CD4-positive, alpha-beta memory T cell (primary cell): ENCODE data around the gene TXLNA. TPM values are rescaled to one million over a fixed set of nuclear protein-coding genes. Genes with fewer than 3 reads are reported as not detected.
A peak's percentile ranks its signal among the peaks of the same experiment; 100 is the strongest.

Experiments
- CTCF ChIA-PET: fragments of 350-600 bp; sonication (Branson Sonifier 250); formaldehyde crosslinking; loops from one replicate; lab custom pipeline; 2021; ENCODE audit warnings: inconsistent platforms; ENCODE audit not compliant: partially characterized antibody; lab: Charles Lee
- POLR2A ChIA-PET: fragments of 350-600 bp; sonication (Branson Sonifier 250); formaldehyde crosslinking; loops from one replicate; lab custom pipeline; 2021; ENCODE audit not compliant: partially characterized antibody; lab: Charles Lee
- DNase-seq, 5 donors: peaks; one replicate each; pipeline versions ENCODE4 v3.0.0 to v3.0.0-alpha.2; 2020 to 2022; ENCODE audit warnings: mixed read lengths in 1 of 5
- H3K27ac ChIP-seq: one replicate; pipeline ENCODE4 v1.7.0; 2013; ENCODE audit warnings: low read depth, low read length
- H3K27me3 ChIP-seq: 2 replicates; pipeline ENCODE4 v1.7.0; 2013; ENCODE audit warnings: mild to moderate bottlenecking, low read length, moderate library complexity; ENCODE audit not compliant: insufficient read depth
- H3K36me3 ChIP-seq: 2 replicates; pipeline ENCODE4 v1.7.0; 2013; ENCODE audit warnings: mild to moderate bottlenecking, low read length, moderate library complexity; ENCODE audit not compliant: insufficient read depth
- H3K4me1 ChIP-seq: 2 replicates; pipeline ENCODE4 v1.7.0; 2013; ENCODE audit warnings: mild to moderate bottlenecking, low read length, moderate library complexity; ENCODE audit not compliant: insufficient read depth
- H3K4me3 ChIP-seq, 2 donors: one replicate each; pipeline ENCODE4 v1.7.0; 2013; ENCODE audit warnings: low read length in 2 of 2, mild to moderate bottlenecking in 1 of 2
- H3K9me3 ChIP-seq, 2 donors: one replicate each; pipeline ENCODE4 v1.7.0; 2013; ENCODE audit warnings: low read length in 2 of 2, control low read depth in 1 of 2; ENCODE audit not compliant: control insufficient read depth in 1 of 2
- H3K27ac Mint-ChIP-seq, 7 donors: one replicate each; pipeline ENCODE4 v1.8.0; 2020 to 2021; ENCODE audit warnings: mixed read lengths in 7 of 7, mild to moderate bottlenecking in 6 of 7, inconsistent platforms in 3 of 7, moderate library complexity in 3 of 7
- H3K27me3 Mint-ChIP-seq, 2 donors: one replicate each; pipeline ENCODE4 v1.8.0; 2020 to 2021; ENCODE audit warnings: mixed read lengths in 2 of 2
- H3K36me3 Mint-ChIP-seq, 2 donors: one replicate each; pipeline ENCODE4 v1.8.0; 2020 to 2021; ENCODE audit warnings: mixed read lengths in 2 of 2, inconsistent platforms in 1 of 2, mild to moderate bottlenecking in 1 of 2
- H3K4me1 Mint-ChIP-seq, 4 donors: one replicate each; pipeline ENCODE4 v1.8.0; 2020 to 2021; ENCODE audit warnings: mixed read lengths in 4 of 4, mild to moderate bottlenecking in 1 of 4
- H3K4me3 Mint-ChIP-seq, 8 donors: one replicate each; pipeline ENCODE4 v1.8.0; 2020 to 2021; ENCODE audit warnings: mixed read lengths in 8 of 8, mild to moderate bottlenecking in 7 of 8, moderate library complexity in 6 of 8, inconsistent platforms in 3 of 8
- H3K9me3 Mint-ChIP-seq, 8 donors: one replicate each; pipeline ENCODE4 v1.8.0; 2020 to 2021; ENCODE audit warnings: mixed read lengths in 8 of 8, mild to moderate bottlenecking in 5 of 8, inconsistent platforms in 3 of 8, moderate library complexity in 1 of 8
- intact Hi-C: fragments of 100-400 bp; cut with micrococcal nuclease; formaldehyde crosslinking; loops from one replicate; pipeline ENCODE4 v1.15.1; 2023
- polyA plus RNA-seq, 2 donors: library from polyadenylated mRNA; unstranded; fragments of 300-500 nt; fragmentation: Illumina TruSeq; gene quantifications; one replicate each; pipeline ENCODE4 v1.2.3, GENCODE V29; 2021
- total RNA-seq, 2 experiments: library from RNA; stranded (reverse); gene quantifications; one replicate each; pipeline ENCODE4 v1.2.3, GENCODE V29; 2021

TXLNA gene
- total and polyA plus RNA-seq, 4 experiments from 2014 or later = 21.8 to 43.4 (median 37.5) TPM

DNA sequence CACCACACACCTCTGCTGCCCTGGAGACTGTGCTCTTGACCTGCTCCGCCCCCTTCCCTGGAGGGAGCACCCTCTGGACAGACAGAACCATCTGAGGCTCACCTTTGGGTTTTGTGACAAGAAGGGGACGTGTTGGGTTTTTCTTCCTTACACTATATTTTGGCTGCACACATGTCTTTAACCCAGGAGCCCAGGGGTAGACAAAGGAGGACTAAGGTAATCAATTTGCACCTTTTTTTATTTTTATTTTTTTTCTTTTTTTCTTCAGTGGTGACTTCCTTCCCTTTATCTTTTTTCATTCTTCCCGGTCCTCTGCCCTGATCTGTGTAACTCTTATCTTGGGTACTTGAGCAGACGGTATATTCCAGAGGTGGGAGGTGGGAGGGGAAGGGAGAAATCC is 8.5 kb upstream of the TXLNA start:
- intact Hi-C loops = no loop called here
- CTCF ChIA-PET = no interaction called here

GRCh38 chr1:32172621-32173245 is 6.7 kb upstream of the TXLNA start:
- H3K27ac Mint-ChIP-seq = peak overlapping the region; percentile 13 to 85 (median 52)
- Histone ChIP-seq H3K36me3 (peaks cover 40% of the 10 kb centered on the region), H3K27ac (no peak overlapping the region), H3K4me1 (peaks cover 13% of the 10 kb centered on the region), H3K4me3 (no peak overlapping the region), H3K9me3 (no peaks in the 10 kb centered on the region), H3K27me3 (no peaks in the 10 kb centered on the region)
- no peaks in the 10 kb centered on the region for H3K27me3 Mint-ChIP-seq
- DNase-seq = no peak
- intact Hi-C loops = no loop called here
- no peak overlapping the region for H3K4me3 Mint-ChIP-seq
- CTCF ChIA-PET = no interaction called here
- peaks cover 8 to 12% (median 10%) of the 10 kb centered on the region in 4 donors for H3K4me1 Mint-ChIP-seq
- POLR2A ChIA-PET = interaction anchor here (1.4 kb wide), 1 partner anchor 65 kb away, joined by 3 read pairs; the partner anchor contains the start of gene KPNA6
- peaks cover 36 to 56% of the 10 kb centered on the region in 2 donors for H3K36me3 Mint-ChIP-seq
- peaks cover 0 to 1% (median 0%) of the 10 kb centered on the region in 8 donors for H3K9me3 Mint-ChIP-seq

More for the DNA sequence above, 8.5 kb upstream of the TXLNA start:
- POLR2A ChIA-PET = interaction anchor here (0.6 kb wide), 1 partner anchor 29 kb away, joined by 3 read pairs; no protein-coding TSS in a partner anchor
- H3K4me1 Mint-ChIP-seq = peaks cover 8 to 12% (median 10%) of the 10 kb centered on the region in 4 donors
- no peaks in the 10 kb centered on the region for H3K27me3 Mint-ChIP-seq
- no peak overlapping the region for H3K27ac ChIP-seq
- peaks cover 52% of the 10 kb centered on the region for H3K36me3 ChIP-seq
- peaks cover 41 to 65% of the 10 kb centered on the region in 2 donors for H3K36me3 Mint-ChIP-seq
- no peak overlapping the region for H3K4me3 ChIP-seq
- no peak overlapping the region for H3K4me3 Mint-ChIP-seq
- peak overlapping the region in 1 of 7 donors; percentile 70 for H3K27ac Mint-ChIP-seq
- peaks cover 0 to 1% (median 0%) of the 10 kb centered on the region in 8 donors for H3K9me3 Mint-ChIP-seq
- DNase-seq = no peak
- peaks cover 13% of the 10 kb centered on the region for H3K4me1 ChIP-seq
- H3K27me3 ChIP-seq = no peaks in the 10 kb centered on the region
- H3K9me3 ChIP-seq = no peaks in the 10 kb centered on the region

GRCh38 chr1:32178380-32179192 is 889 bp upstream of the TXLNA start:
- H3K27ac ChIP-seq = peak overlapping the region; percentile 83
- Mint-ChIP-seq H3K4me1 (peaks cover 19 to 44% (median 30%) of the 10 kb centered on the region in 4 donors), H3K4me3 (peak overlapping the region; percentile 89 to 93 (median 92)), H3K36me3 (peaks cover 14 to 32% of the 10 kb centered on the region in 2 donors), H3K9me3 (no peaks in the 10 kb centered on the region), H3K27ac (peak overlapping the region; percentile 89 to 98 (median 96)), H3K27me3 (no peaks in the 10 kb centered on the region)
- H3K9me3 ChIP-seq = no peaks in the 10 kb centered on the region
- intact Hi-C loops = loop anchor here (1.0 to 2.0 kb wide), 3 partner anchors 22 to 70 kb away; partner anchors contain the start of genes CCDC28B, IQCC and KPNA6
- no peaks in the 10 kb centered on the region for H3K27me3 ChIP-seq
- DNase-seq = no peak
- H3K4me3 ChIP-seq = peak overlapping the region in 1 of 2 donors; percentile 72
- no peaks in the 10 kb centered on the region for H3K36me3 ChIP-seq
- peaks cover 31% of the 10 kb centered on the region for H3K4me1 ChIP-seq
- ChIA-PET CTCF (interaction anchor here (0.7 to 2.4 kb wide), 3 partner anchors 18 to 70 kb away, joined by 3 to 11 read pairs (median 6); no protein-coding TSS in a partner anchor), POLR2A (interaction anchor here (0.5 to 3.6 kb wide), 18 partner anchors 11 to 261 kb away, joined by 3 to 58 read pairs (median 6); partner anchors contain the start of genes BSDC1, CCDC28B, HDAC1 and IQCC)

DNA sequence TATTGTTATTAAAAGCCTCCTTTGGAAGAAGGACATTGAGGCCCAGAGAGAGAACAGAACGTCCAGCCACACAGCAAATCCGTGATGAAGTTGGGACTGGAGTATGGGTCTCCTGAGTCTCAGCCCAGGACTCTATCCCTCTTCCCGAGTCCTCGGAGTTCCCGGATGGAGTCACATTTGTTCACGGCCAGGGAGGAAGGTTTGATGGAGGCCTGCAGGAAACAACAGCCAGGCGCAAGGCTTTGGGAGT is 357 bp upstream of the TXLNA start:
- H3K9me3 Mint-ChIP-seq = no peaks in the 10 kb centered on the region
- peak overlapping the region; percentile 1 to 72 for H3K4me3 ChIP-seq
- intact Hi-C loops = loop anchor here (1.0 to 2.0 kb wide), 3 partner anchors 22 to 71 kb away; partner anchors contain the start of genes CCDC28B, IQCC and KPNA6

GRCh38 chr1:32180186-32181060 is 948 bp downstream of the TXLNA start:
- H3K4me1 Mint-ChIP-seq = peaks cover 29 to 59% (median 44%) of the 10 kb centered on the region in 4 donors
- peak overlapping the region; percentile 90 to 94 (median 93) for H3K27ac Mint-ChIP-seq
- peak in 3 of 5 donors; percentile 19 to 51 (median 33) for DNase-seq
- peaks cover 0 to 2% (median 0%) of the 10 kb centered on the region in 8 donors for H3K9me3 Mint-ChIP-seq
- intact Hi-C loops = no loop called here
- Histone ChIP-seq H3K4me1 (peaks cover 31% of the 10 kb centered on the region), H3K27me3 (no peaks in the 10 kb centered on the region), H3K36me3 (peaks cover 14% of the 10 kb centered on the region), H3K4me3 (peak overlapping the region; percentile 19 to 72), H3K27ac (peak overlapping the region; percentile 83), H3K9me3 (no peaks in the 10 kb centered on the region)
- peak overlapping the region; percentile 85 to 93 (median 92) for H3K4me3 Mint-ChIP-seq
- ChIA-PET POLR2A (interaction anchor here (0.5 to 3.6 kb wide), 22 partner anchors 12 to 1077 kb away, joined by 3 to 58 read pairs (median 4); partner anchors contain the start of genes BSDC1, CCDC28B, HDAC1 and IQCC), CTCF (interaction anchor here (1.2 to 2.4 kb wide), 3 partner anchors 14 to 68 kb away, joined by 3 to 11 read pairs (median 6); no protein-coding TSS in a partner anchor)
- peaks cover 22 to 37% of the 10 kb centered on the region in 2 donors for H3K36me3 Mint-ChIP-seq
- no peaks in the 10 kb centered on the region for H3K27me3 Mint-ChIP-seq

More for the DNA sequence above, 357 bp upstream of the TXLNA start:
- Mint-ChIP-seq H3K27ac (peak overlapping the region; percentile 89 to 98 (median 96)), H3K36me3 (peaks cover 17 to 32% of the 10 kb centered on the region in 2 donors), H3K27me3 (no peaks in the 10 kb centered on the region), H3K4me1 (peaks cover 22 to 48% (median 34%) of the 10 kb centered on the region in 4 donors), H3K4me3 (peak overlapping the region; percentile 89 to 93 (median 92))
- no peak for DNase-seq
- Histone ChIP-seq H3K9me3 (no peaks in the 10 kb centered on the region), H3K27me3 (no peaks in the 10 kb centered on the region), H3K4me1 (peaks cover 31% of the 10 kb centered on the region), H3K36me3 (peaks cover 4% of the 10 kb centered on the region), H3K27ac (peak overlapping the region; percentile 83)
- POLR2A ChIA-PET = interaction anchor here (0.5 to 3.6 kb wide), 18 partner anchors 12 to 262 kb away, joined by 3 to 58 read pairs (median 6); partner anchors contain the start of genes BSDC1, CCDC28B, HDAC1 and IQCC
- CTCF ChIA-PET = interaction anchor here (0.7 to 2.4 kb wide), 3 partner anchors 18 to 70 kb away, joined by 3 to 11 read pairs (median 6); no protein-coding TSS in a partner anchor

DNA sequence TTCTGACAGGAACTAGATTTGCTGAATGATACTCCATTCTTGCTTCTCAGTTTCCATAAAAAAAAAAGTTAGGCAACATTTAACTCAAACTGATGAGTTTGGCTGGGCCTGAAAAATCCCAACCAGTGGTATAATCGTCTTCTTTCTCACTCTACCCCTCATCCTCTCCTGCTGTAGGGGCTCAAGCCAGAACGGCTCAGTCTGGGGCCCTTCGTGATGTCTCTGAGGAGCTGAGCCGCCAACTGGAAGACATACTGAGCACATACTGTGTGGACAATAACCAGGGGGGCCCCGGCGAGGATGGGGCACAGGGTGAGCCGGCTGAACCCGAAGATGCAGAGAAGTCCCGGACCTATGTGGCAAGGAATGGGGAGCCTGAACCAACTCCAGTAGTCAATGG is 1.6 kb downstream of the TXLNA start:
- POLR2A ChIA-PET = interaction anchor here (0.5 to 3.6 kb wide), 9 partner anchors 13 to 1076 kb away, joined by 3 to 58 read pairs (median 7); partner anchors contain the start of genes CCDC28B, HDAC1, IQCC and LCK
- Histone ChIP-seq H3K27ac (peak overlapping the region; percentile 83), H3K9me3 (no peaks in the 10 kb centered on the region), H3K36me3 (peaks cover 15% of the 10 kb centered on the region), H3K4me1 (peaks cover 31% of the 10 kb centered on the region), H3K4me3 (peak overlapping the region in 1 of 2 donors; percentile 72), H3K27me3 (no peaks in the 10 kb centered on the region)
- H3K27ac Mint-ChIP-seq = peak overlapping the region; percentile 90 to 94 (median 93)
- no peak for DNase-seq
- H3K9me3 Mint-ChIP-seq = peaks cover 0 to 2% (median 0%) of the 10 kb centered on the region in 8 donors
- intact Hi-C loops = no loop called here
- CTCF ChIA-PET = interaction anchor here (1.2 kb wide), 1 partner anchor 14 kb away, joined by 3 read pairs; no protein-coding TSS in a partner anchor
- H3K4me1 Mint-ChIP-seq = peaks cover 31 to 61% (median 46%) of the 10 kb centered on the region in 4 donors
- H3K27me3 Mint-ChIP-seq = no peaks in the 10 kb centered on the region
- H3K36me3 Mint-ChIP-seq = peaks cover 24 to 39% of the 10 kb centered on the region in 2 donors
- H3K4me3 Mint-ChIP-seq = peak overlapping the region; percentile 85 to 93 (median 92)
